PC-3 (cell line): Measurements from ENCODE around the gene GADD45B. TPM values are rescaled to one million over a fixed set of nuclear protein-coding genes. Genes with fewer than 3 reads are reported as not detected.

ENCODE experiments used
- ATAC-seq: fragments of 200-7000 bp; cut with Tn5 transposase; 2 replicates; pipeline ENCODE4 v1.9.1; 2020; ENCODE audit warnings: mild to moderate bottlenecking, moderate library complexity
- BruUV-seq: library from RNA; stranded (reverse); fragments of 400-500 nt; replicated peaks from 2 replicates; lab custom pipeline; 2021; lab: Mats Ljungman, UMichigan
- CTCF ChIA-PET: fragments of 300-600 bp; sonication (Branson Sonifier 250); formaldehyde crosslinking; loops from one replicate; lab custom pipeline; 2022; ENCODE audit warnings: antibody characterized with exemption; lab: Charles Lee
- POLR2A ChIA-PET: fragments of 300-600 bp; sonication (Branson Sonifier 250); formaldehyde crosslinking; loops from one replicate; lab custom pipeline; 2022; ENCODE audit warnings: antibody characterized with exemption; ENCODE audit not compliant: unreplicated experiment; lab: Charles Lee
- DNase-seq: peaks from one replicate; pipeline ENCODE4 v3.0.0-alpha.2; 2015
- H2AFZ ChIP-seq: fragments of 300-600 bp; sonication (generic); 2 replicates; pipeline ENCODE4 v1.6.0; 2016; ENCODE audit warnings: antibody characterized with exemption, low read length
- H3F3A ChIP-seq: fragments of 300-600 bp; sonication (generic); one replicate; pipeline ENCODE4 v1.6.0; 2017; ENCODE audit warnings: antibody characterized with exemption, low read length, control low read depth, mild to moderate bottlenecking; ENCODE audit not compliant: unreplicated experiment
- H3K27ac ChIP-seq: fragments of 300-600 bp; sonication (generic); 2 replicates; pipeline ENCODE4 v1.5.1; 2016; ENCODE audit warnings: mild to moderate bottlenecking, low read length
- H3K27me3 ChIP-seq: fragments of 300-600 bp; sonication (generic); 2 replicates; pipeline ENCODE4 v1.6.1; 2016; ENCODE audit warnings: low read length, mixed read lengths
- H3K36me3 ChIP-seq: fragments of 300-600 bp; sonication (generic); 2 replicates; pipeline ENCODE4 v1.6.1; 2016; ENCODE audit warnings: low read depth, mixed run types, low read length, mixed read lengths
- H3K4me1 ChIP-seq: fragments of 300-600 bp; sonication (generic); 2 replicates; pipeline ENCODE4 v1.5.1; 2016; ENCODE audit warnings: low read length; ENCODE audit not compliant: insufficient read depth
- H3K4me2 ChIP-seq: fragments of 300-600 bp; sonication (generic); 2 replicates; pipeline ENCODE4 v1.6.0; 2016; ENCODE audit warnings: low read length
- H3K4me3 ChIP-seq: fragments of 300-600 bp; sonication (generic); 2 replicates; pipeline ENCODE4 v1.5.1; 2016; ENCODE audit warnings: mild to moderate bottlenecking, low read length, mixed read lengths
- H3K79me2 ChIP-seq: fragments of 300-600 bp; sonication (generic); 2 replicates; pipeline ENCODE4 v1.6.1; 2017; ENCODE audit warnings: low read length, mixed read lengths
- H3K9ac ChIP-seq: fragments of 300-600 bp; sonication (generic); 2 replicates; pipeline ENCODE4 v1.6.0; 2016; ENCODE audit warnings: mild to moderate bottlenecking, low read length
- H3K9me2 ChIP-seq: fragments of 300-600 bp; sonication (generic); replicated peaks from 2 replicates; pipeline ENCODE4 v1.6.1; 2016; ENCODE audit warnings: mixed run types, low read length, mixed read lengths
- H3K9me3 ChIP-seq: fragments of 300-600 bp; sonication (generic); 2 replicates; pipeline ENCODE4 v1.6.1; 2016; ENCODE audit warnings: low read length, mixed read lengths
- H4K20me1 ChIP-seq: fragments of 300-600 bp; sonication (generic); 2 replicates; pipeline ENCODE4 v1.6.1; 2016; ENCODE audit warnings: low read length, mixed read lengths
- CTCF ChIP-seq: fragments of 300-600 bp; sonication (generic); conservative IDR thresholded peaks from 2 replicates; pipeline ENCODE4 v1.5.1; 2017; ENCODE audit warnings: antibody characterized with exemption, low read depth, mild to moderate bottlenecking, low read length
- EZH2 ChIP-seq: fragments of 300-600 bp; sonication (generic); IDR thresholded peaks from one replicate; pipeline ENCODE4 v1.6.1; 2017; ENCODE audit warnings: antibody characterized with exemption, mild to moderate bottlenecking, low read length; ENCODE audit not compliant: unreplicated experiment
- EZH2phosphoT487 ChIP-seq: fragments of 300-600 bp; sonication (generic); IDR thresholded peaks from 2 replicates; pipeline ENCODE4 v1.6.1; 2018; ENCODE audit warnings: mild to moderate bottlenecking, antibody characterized with exemption, low read length, borderline replicate concordance
- intact Hi-C: fragments of 100-400 bp; cut with micrococcal nuclease; formaldehyde crosslinking; loops from 2 replicates; pipeline ENCODE4 v1.9.0; 2023
- total RNA-seq: library from RNA; depleted of rRNA; stranded (reverse); fragments of >200 nt; gene quantifications from 2 replicates; pipeline ENCODE4 v1.2.3, GENCODE V29; 2014

GADD45B gene
- total RNA-seq, 1 experiment from 2014 or later, result 137 TPM

GRCh38 chr19:2431318-2432055 lies 44.4 kb upstream of the GADD45B start:
- Histone ChIP-seq H3K9ac (no peak overlapping the region), H3K9me3 (no peaks in the 10 kb centered on the region), H3K79me2 (peaks cover 9% of the 10 kb centered on the region), H3F3A (peaks cover 4% of the 10 kb centered on the region), H3K36me3 (peaks cover 14% of the 10 kb centered on the region; the same call in 1 of the 2 replicates), H3K4me1 (0 out of 2 replicates have a peak, but pooled peaks cover 1% of the 10 kb centered on the region), H3K27me3 (no peaks in the 10 kb centered on the region), H3K9me2 (no peaks in the 10 kb centered on the region), H2AFZ (no peak overlapping the region), H3K4me2 (no peak overlapping the region), H4K20me1 (no peaks in the 10 kb centered on the region), H3K4me3 (no peak overlapping the region), H3K27ac (no peak overlapping the region)
- TF ChIP-seq EZH2phosphoT487 (no peak), CTCF (no peak), EZH2 (no peak)
- ChIA-PET CTCF (no interaction called here), POLR2A (no interaction called here)
- DNase-seq (no peak), ATAC-seq (no peak)
- intact Hi-C loops, result no loop called here
- no TSS peak for BruUV-seq

GRCh38 chr19:2432131-2432848 lies 43.6 kb upstream of the GADD45B start:
- peaks cover 14% of the 10 kb centered on the region; the same call in 1 of the 2 replicates for H3K36me3 ChIP-seq
- intact Hi-C loops, result no loop called here
- H3K79me2 ChIP-seq, result peaks cover under 1% of the 10 kb centered on the region
- ChIA-PET POLR2A (no interaction called here), CTCF (no interaction called here)
- H3F3A ChIP-seq, result peaks cover 4% of the 10 kb centered on the region
- no peaks in the 10 kb centered on the region for H3K9me2 ChIP-seq
- DNase-seq, result no peak
- no peaks in the 10 kb centered on the region for H3K27me3 ChIP-seq
- H2AFZ ChIP-seq, result no peak overlapping the region
- no peaks in the 10 kb centered on the region for H3K4me1 ChIP-seq
- H4K20me1 ChIP-seq, result no peaks in the 10 kb centered on the region
- no peak overlapping the region for H3K4me3 ChIP-seq
- H3K9ac ChIP-seq, result no peak overlapping the region
- H3K4me2 ChIP-seq, result no peak overlapping the region
- TF ChIP-seq EZH2phosphoT487 (no peak), CTCF (no peak), EZH2 (no peak)
- ATAC-seq, result no peak
- H3K9me3 ChIP-seq, result no peaks in the 10 kb centered on the region
- no peak overlapping the region for H3K27ac ChIP-seq
- no TSS peak for BruUV-seq

GRCh38 chr19:2433854-2434253 lies 42.1 kb upstream of the GADD45B start:
- no peak overlapping the region for H3K4me2 ChIP-seq
- ChIA-PET CTCF (no interaction called here), POLR2A (no interaction called here)
- H3K4me1 ChIP-seq, result no peaks in the 10 kb centered on the region
- H3F3A ChIP-seq, result no peaks in the 10 kb centered on the region
- H3K27ac ChIP-seq, result no peak overlapping the region
- no peak for DNase-seq
- BruUV-seq, result no TSS peak
- no peaks in the 10 kb centered on the region for H3K9me3 ChIP-seq
- H3K27me3 ChIP-seq, result no peaks in the 10 kb centered on the region
- intact Hi-C loops, result no loop called here
- no peaks in the 10 kb centered on the region for H3K79me2 ChIP-seq
- TF ChIP-seq CTCF, result no peak
- TF ChIP-seq EZH2, result no peak
- no peak for TF ChIP-seq EZH2phosphoT487
- no peak for ATAC-seq
- no peak overlapping the region for H2AFZ ChIP-seq
- no peaks in the 10 kb centered on the region for H4K20me1 ChIP-seq
- no peaks in the 10 kb centered on the region for H3K9me2 ChIP-seq
- peaks cover 14% of the 10 kb centered on the region; the same call in 1 of the 2 replicates for H3K36me3 ChIP-seq
- H3K9ac ChIP-seq, result no peak overlapping the region
- H3K4me3 ChIP-seq, result no peak overlapping the region
